ENCODE data around the gene NGLY1. TPM values are rescaled to one million over a fixed set of nuclear protein-coding genes. Genes with fewer than 3 reads are reported as not detected.
A peak's percentile ranks its signal among the peaks of the same experiment; 100 is the strongest.

NGLY1 gene
- total and polyA plus RNA-seq, 9 of the 15 experiments (the other 6 are each of a cell fraction or from before 2014, with no cell fraction given): 52.2 to 124 (median 87.6) TPM

DNA sequence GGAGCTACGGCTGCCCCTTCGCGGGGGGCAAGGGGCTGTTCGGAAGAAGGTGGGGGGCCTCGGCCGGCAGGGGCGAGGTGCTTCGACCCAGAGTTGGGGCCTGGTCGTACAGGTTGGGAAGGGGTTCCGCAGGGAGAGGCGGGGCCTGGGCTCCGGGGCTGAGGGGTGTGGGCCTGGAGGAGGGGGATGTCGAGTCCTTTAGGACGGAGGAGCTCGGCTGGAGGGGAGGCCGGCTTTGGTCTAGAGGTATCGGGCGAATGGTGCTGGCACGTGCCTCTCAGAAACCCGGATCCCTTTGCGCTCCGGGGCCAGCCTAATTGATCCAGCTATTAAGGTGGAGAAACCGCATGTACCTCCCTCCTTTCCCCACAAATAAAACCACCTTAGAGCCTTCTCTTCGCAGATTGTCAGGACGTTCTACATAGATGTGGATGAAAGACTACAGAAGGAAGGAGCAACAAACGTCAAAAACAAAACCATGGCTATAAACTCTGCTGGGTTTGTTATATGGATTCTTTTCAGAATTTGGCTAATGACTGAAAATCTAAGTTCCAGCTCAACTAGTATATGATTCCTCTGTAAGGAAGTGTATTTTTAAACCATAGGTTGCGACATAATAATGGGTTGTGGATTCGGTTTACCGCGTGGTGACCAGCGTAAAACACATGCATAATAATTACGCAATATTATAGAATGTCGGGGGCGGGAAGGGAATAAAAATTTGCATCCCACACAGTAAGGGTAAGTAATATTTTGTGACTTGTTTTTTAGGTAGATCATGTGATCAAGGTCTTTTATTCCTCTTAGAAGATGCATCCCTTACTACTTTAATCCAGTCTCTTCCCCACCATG is 644 bp upstream of the NGLY1 start (continued):
- TF ChIP-seq ZNF395 (CRISPR knock-in tag; IDR thresholded peaks at IDR 0.05) (no peak), BRD4 (IDR thresholded peaks at IDR 0.05) (peak; percentile 29; the same call in 1 of the 2 replicates), ZNF780A (CRISPR knock-in tag; IDR thresholded peaks at IDR 0.05) (no peak), HNRNPH1 (optimal IDR thresholded peaks at IDR 0.05; ENCODE audit: low read depth, low read length) (no peak), TCF3 (CRISPR knock-in tag; IDR thresholded peaks at IDR 0.05) (no peak), NR4A1 (CRISPR knock-in tag; IDR thresholded peaks at IDR 0.05) (no peak), NR4A1 (tag; IDR thresholded peaks at IDR 0.05) (0 out of 2 replicates have a peak, but pooled peaks have one; percentile 53), CXXC5 (CRISPR knock-in tag; IDR thresholded peaks at IDR 0.05) (no peak), CREB5 (CRISPR knock-in tag; IDR thresholded peaks at IDR 0.05) (no peak), YY1 (IDR thresholded peaks at IDR 0.05; ENCODE audit: borderline replicate concordance in 1 of 3, control insufficient read depth in 1 of 3, extremely low read depth in 1 of 3, insufficient read depth in 3 of 3, insufficient read length in 1 of 3, insufficient replicate concordance in 2 of 3, low read depth in 1 of 3, low read length in 2 of 3) (peak in 1 of 3 experiments; percentile 45), PRDM10 (IDR thresholded peaks at IDR 0.05; ENCODE audit: partially characterized antibody) (peak; percentile 79), HES1 (IDR thresholded peaks at IDR 0.05; ENCODE audit: low read depth) (no peak)
- TF ChIP-seq, protein P1, sequence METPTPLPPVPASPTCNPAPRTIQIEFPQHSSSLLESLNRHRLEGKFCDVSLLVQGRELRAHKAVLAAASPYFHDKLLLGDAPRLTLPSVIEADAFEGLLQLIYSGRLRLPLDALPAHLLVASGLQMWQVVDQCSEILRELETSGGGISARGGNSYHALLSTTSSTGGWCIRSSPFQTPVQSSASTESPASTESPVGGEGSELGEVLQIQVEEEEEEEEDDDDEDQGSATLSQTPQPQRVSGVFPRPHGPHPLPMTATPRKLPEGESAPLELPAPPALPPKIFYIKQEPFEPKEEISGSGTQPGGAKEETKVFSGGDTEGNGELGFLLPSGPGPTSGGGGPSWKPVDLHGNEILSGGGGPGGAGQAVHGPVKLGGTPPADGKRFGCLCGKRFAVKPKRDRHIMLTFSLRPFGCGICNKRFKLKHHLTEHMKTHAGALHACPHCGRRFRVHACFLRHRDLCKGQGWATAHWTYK (CRISPR knock-in tag; IDR thresholded peaks at IDR 0.05): no peak
- TF ChIP-seq, protein P2, sequence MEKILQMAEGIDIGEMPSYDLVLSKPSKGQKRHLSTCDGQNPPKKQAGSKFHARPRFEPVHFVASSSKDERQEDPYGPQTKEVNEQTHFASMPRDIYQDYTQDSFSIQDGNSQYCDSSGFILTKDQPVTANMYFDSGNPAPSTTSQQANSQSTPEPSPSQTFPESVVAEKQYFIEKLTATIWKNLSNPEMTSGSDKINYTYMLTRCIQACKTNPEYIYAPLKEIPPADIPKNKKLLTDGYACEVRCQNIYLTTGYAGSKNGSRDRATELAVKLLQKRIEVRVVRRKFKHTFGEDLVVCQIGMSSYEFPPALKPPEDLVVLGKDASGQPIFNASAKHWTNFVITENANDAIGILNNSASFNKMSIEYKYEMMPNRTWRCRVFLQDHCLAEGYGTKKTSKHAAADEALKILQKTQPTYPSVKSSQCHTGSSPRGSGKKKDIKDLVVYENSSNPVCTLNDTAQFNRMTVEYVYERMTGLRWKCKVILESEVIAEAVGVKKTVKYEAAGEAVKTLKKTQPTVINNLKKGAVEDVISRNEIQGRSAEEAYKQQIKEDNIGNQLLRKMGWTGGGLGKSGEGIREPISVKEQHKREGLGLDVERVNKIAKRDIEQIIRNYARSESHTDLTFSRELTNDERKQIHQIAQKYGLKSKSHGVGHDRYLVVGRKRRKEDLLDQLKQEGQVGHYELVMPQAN (IDR thresholded peaks at IDR 0.05; ENCODE audit: borderline replicate concordance): peak; percentile 42; the same call in 1 of the 2 replicates
